B cell (primary cell): ENCODE results near the gene CHST4.

Experiments used
- EZH2 ChIP-seq: IDR thresholded peaks from 2 replicates; pipeline ENCODE4 v1.6.1; 2012; ENCODE audit warnings: borderline replicate concordance, low read depth, mild to moderate bottlenecking, moderate library complexity, low read length; ENCODE audit not compliant: insufficient read depth, poor library complexity, severe bottlenecking
- TF ChIP-seq, protein P1 (sequence below): fragments of 200-600 bp; IDR thresholded peaks from one replicate; pipeline ENCODE4 v1.8.0; 2022; ENCODE audit warnings: antibody characterized with exemption, mild to moderate bottlenecking

DNA sequence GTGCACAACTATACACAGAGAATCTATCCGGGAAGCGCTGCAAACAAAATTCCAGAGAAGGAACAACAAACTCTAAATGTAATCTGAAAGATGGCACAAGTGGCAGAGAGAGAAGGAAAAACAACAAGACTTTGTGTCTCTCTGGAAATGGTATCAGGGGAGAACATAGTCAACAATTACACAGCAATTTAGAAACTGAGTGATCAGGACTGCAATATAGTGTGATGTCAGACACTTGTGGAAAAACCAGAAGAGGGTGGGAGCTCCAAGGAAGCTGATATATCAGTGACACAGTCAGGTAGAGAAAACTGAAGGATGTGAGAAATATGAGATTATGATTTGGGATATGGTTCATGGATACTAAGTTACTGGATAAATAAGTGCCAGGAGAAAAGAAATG lies 45.3 kb upstream of the CHST4 start:
- TF ChIP-seq, protein P1, sequence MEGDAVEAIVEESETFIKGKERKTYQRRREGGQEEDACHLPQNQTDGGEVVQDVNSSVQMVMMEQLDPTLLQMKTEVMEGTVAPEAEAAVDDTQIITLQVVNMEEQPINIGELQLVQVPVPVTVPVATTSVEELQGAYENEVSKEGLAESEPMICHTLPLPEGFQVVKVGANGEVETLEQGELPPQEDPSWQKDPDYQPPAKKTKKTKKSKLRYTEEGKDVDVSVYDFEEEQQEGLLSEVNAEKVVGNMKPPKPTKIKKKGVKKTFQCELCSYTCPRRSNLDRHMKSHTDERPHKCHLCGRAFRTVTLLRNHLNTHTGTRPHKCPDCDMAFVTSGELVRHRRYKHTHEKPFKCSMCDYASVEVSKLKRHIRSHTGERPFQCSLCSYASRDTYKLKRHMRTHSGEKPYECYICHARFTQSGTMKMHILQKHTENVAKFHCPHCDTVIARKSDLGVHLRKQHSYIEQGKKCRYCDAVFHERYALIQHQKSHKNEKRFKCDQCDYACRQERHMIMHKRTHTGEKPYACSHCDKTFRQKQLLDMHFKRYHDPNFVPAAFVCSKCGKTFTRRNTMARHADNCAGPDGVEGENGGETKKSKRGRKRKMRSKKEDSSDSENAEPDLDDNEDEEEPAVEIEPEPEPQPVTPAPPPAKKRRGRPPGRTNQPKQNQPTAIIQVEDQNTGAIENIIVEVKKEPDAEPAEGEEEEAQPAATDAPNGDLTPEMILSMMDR: no peak
- TF ChIP-seq EZH2: no peak
